GM12864 (cell line): ENCODE measurements around the gene NDUFB5.

ENCODE experiments used
- DNase-seq: peaks from one replicate; pipeline ENCODE4 v3.0.0-alpha.2; 2011; ENCODE audit warnings: low read depth
- H3K4me3 ChIP-seq: 2 replicates; pipeline ENCODE4 v1.5.1; 2011; ENCODE audit warnings: mild to moderate bottlenecking, low read depth, low read length, control low read depth
- TF ChIP-seq, protein P1 (sequence below): IDR thresholded peaks from 2 replicates; pipeline ENCODE4 v1.5.1; 2011; ENCODE audit warnings: low read depth, mild to moderate bottlenecking, moderate library complexity, low read length, control low read depth, inconsistent platforms; ENCODE audit errors: missing control alignments

Gene NDUFB5

DNA sequence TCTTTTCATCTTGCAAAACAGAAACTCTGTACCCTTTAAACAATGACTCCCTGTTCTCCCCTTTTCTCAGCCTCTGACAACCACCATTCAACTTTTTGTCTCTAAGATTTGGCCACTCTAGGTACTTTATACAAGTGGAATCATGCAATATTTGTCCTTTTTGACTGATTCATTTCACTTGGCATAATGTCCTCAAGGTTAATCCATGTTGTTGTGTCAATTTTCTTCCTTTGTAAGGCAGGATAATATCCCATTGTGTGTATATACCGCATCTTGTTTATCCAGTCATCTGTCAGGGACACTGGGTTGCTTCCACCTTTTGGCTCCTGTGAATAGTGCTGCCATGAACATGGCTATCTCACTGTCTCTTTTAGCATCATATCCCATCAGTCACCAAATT lies 58.5 kb downstream of the NDUFB5 start:
- DNase-seq, result no peak
- TF ChIP-seq, protein P1, sequence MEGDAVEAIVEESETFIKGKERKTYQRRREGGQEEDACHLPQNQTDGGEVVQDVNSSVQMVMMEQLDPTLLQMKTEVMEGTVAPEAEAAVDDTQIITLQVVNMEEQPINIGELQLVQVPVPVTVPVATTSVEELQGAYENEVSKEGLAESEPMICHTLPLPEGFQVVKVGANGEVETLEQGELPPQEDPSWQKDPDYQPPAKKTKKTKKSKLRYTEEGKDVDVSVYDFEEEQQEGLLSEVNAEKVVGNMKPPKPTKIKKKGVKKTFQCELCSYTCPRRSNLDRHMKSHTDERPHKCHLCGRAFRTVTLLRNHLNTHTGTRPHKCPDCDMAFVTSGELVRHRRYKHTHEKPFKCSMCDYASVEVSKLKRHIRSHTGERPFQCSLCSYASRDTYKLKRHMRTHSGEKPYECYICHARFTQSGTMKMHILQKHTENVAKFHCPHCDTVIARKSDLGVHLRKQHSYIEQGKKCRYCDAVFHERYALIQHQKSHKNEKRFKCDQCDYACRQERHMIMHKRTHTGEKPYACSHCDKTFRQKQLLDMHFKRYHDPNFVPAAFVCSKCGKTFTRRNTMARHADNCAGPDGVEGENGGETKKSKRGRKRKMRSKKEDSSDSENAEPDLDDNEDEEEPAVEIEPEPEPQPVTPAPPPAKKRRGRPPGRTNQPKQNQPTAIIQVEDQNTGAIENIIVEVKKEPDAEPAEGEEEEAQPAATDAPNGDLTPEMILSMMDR, result no peak
- H3K4me3 ChIP-seq, result no peak overlapping the region

DNA sequence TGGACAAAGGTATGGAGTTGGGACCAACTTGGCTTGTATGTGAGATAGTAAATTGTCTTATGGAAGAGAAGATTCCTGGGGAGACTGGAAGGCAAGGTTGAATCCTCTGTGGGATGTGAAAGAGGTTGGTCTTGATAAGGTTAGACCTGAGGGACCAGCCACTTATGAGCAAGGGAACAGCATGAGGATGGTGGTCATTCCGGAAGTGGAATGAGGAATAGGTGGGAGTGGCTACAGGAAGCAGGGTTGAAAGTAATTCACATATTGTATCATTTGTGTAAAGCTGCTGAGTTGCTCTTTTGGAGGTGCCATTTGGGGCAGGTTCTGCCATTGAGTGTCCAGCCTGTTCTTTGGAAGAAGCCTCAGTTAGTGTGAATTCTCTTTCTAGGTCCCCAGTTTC lies 61.4 kb downstream of the NDUFB5 start:
- no peak for DNase-seq
- H3K4me3 ChIP-seq, result no peak overlapping the region
- TF ChIP-seq, protein P1, result no peak

DNA sequence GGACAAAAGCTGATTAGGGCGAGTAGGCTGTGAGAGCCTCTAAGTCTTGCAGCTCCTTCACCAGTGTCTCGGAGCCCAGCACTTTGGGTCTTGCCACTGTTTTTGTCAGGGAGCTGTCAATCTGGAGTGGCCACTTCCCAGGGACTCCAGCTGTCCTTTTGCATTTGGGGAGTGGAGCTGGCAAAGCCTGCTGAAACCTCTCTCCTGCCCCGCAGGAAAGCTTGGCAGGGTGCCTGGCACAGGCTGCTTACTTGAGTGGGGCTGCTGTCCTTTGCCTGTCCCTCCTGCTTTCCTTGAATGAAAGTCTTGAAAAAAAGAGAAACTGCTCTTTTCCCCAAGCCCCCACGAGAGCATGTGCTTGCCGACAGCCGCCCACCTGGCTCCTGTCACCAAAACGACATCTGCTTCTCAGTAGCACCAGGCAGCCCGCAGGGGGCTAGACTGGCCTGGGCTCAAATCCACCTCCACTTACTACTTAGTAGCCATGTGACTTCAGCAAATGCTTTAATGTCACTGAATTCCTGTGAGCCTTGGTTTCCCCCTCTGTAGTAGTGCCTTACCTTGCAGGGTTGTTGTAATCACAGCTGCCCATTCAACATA lies 61.9 kb downstream of the NDUFB5 start:
- DNase-seq, result no peak
- TF ChIP-seq, protein P1, result no peak
- no peak overlapping the region for H3K4me3 ChIP-seq

DNA sequence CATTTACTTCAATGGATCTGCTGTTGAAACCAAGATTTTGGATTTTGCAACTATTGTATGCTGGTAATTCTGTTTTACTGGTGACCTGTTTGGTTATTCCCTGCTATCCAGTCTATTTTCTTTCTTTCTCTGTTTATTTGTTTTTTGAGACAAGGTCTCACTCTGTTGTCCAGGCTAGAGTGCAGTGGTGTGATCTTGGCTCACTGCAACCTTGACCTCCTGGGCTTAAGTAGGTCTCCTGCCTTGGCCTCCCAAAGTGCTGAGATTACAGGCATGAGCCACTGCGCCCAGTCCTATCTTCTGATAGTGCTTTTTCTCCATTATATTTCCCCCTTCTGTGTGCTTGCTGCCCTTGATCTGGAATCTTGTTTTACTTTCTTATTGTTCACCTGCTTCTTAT lies 63.8 kb downstream of the NDUFB5 start:
- no peak overlapping the region for H3K4me3 ChIP-seq
- TF ChIP-seq, protein P1, result no peak
- no peak for DNase-seq

DNA sequence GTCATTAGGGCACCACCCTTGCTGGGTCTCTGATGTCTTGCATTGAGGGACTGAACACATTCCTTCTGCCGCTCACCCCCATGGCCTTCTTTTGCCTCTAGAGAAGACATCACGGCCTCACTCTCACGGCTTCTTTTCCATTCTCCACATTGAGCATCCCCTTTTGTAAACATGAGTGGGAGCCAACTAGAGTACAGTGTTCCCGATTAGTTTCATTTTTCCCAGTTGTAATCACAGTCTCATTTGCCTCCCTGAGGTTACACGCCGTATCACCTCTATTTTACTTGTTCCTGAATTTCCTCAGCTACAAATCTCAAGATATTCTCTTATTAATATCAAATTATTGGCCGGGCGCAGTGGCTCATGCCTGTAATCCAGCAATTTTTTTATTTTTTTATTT lies 65.7 kb downstream of the NDUFB5 start:
- no peak overlapping the region for H3K4me3 ChIP-seq
- DNase-seq, result no peak
- TF ChIP-seq, protein P1, result no peak

DNA sequence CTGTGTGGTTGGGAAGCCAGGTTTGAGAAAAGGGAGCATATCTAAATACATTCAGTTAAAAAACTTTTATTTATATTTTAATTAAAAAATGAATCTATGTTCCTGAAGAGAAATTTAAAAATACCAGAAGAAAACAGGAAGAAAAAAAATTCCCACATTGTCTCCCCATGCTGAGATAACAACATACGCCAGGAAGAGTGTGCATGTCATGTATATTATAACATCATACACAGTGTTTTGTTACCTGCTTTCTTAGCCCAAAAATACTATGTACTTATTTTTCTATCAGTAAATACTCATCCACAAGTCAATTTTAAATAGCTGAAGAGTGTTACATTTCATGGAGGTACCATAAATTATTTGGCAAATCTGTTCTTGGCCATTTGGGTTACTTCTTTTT lies 66.7 kb downstream of the NDUFB5 start:
- DNase-seq, result no peak
- H3K4me3 ChIP-seq, result no peak overlapping the region
- TF ChIP-seq, protein P1, result no peak

DNA sequence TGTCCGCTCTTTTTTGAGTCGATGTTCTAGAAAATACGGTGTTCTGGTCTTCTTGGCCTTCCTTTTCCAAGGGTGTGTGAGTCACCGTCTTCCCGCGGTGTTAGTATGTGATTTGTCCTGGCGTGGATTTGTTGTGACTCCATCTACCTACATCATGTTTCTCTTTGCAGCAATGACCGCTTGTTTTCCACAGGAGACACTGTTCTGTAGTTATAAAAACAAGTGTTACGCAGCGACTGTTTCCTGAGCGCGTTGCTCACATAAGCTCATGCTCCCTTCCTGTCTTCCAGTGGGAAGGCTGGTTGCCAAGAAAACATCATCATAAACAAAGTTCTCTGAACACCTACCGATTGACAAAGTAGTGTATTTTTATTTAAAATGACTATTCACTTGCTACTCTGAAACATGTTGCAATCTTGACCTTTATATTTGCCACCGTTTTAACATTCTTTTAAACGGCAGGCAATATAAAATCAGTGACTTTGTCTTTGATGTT lies 67.2 kb downstream of the NDUFB5 start:
- no peak overlapping the region for H3K4me3 ChIP-seq
- TF ChIP-seq, protein P1, result no peak
- no peak for DNase-seq
